Mucosa of rectum (tissue), 2 donors: ENCODE results near the gene GLRA1.

Source experiments
- H3K27ac ChIP-seq, 2 donors: one replicate each; pipeline ENCODE4 v1.7.0; 2013; ENCODE audit warnings: inconsistent platforms in 2 of 2, low read depth in 2 of 2, low read length in 2 of 2
- H3K27me3 ChIP-seq, 2 donors: one replicate each; pipeline ENCODE4 v1.7.0; 2013; ENCODE audit warnings: low read length in 2 of 2; ENCODE audit not compliant: control insufficient read depth in 2 of 2, insufficient read depth in 2 of 2
- H3K36me3 ChIP-seq, 2 donors: one replicate each; pipeline ENCODE4 v1.7.0; 2013; ENCODE audit warnings: low read length in 2 of 2; ENCODE audit not compliant: control insufficient read depth in 2 of 2, insufficient read depth in 2 of 2
- H3K4me1 ChIP-seq, 2 donors: one replicate each; pipeline ENCODE4 v1.7.0; 2013; ENCODE audit warnings: low read length in 2 of 2, mild to moderate bottlenecking in 1 of 2; ENCODE audit not compliant: control insufficient read depth in 2 of 2, insufficient read depth in 2 of 2
- H3K4me3 ChIP-seq, 2 donors: one replicate each; pipeline ENCODE4 v1.7.0; 2013; ENCODE audit warnings: low read length in 2 of 2
- H3K9ac ChIP-seq, 2 donors: one replicate each; pipeline ENCODE4 v1.7.0; 2013; ENCODE audit warnings: low read length in 2 of 2, low read depth in 1 of 2, mild to moderate bottlenecking in 1 of 2
- H3K9me3 ChIP-seq, 2 donors: one replicate each; pipeline ENCODE4 v1.7.0; 2013; ENCODE audit warnings: low read length in 2 of 2; ENCODE audit not compliant: control insufficient read depth in 2 of 2
- donor health status: healthy.
- donor health status: Normal muscosa, but diverticular disease.

GLRA1 gene

DNA sequence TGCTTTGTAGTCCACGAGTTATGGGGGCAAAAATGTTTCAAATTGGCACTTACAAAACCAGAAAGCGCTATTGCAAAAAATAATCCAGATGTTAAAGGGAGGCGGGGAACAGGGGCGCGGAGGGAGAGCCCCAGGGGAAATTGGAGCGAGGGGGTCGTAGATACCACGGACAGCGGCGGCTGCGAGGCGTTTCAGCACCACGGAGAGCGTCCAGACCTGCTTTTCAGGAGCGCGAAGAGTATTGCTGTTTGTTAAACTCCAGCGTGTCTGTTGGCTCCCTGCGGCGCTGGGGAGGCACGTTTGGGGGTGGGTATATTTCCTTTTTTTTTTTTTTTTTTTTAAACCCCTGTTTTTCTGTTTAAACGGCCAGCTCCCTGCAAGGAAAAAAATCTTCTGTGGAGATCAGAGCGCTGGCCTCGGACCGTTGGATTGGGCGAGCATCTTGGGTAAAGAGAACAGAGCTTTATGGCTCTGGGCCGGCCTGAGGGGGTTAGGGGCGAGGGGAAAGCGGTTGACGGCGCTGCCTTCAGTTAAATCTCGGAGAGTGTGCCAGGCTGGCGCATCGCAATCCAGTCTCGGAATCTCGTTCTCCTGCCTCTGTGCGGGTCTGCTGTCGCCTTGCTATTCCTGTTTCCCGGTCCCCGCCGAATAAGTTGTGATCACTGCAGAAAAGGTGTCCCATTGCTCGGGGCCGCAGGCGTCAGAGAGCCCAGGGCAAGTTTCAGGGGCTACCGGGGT is at the start of gene GLRA1:
GLRA1 (minus strand) TSS at position 288 of the 738 bp plus-strand sequence. CDS start 302 bp downstream, outside the sequence.
- Histone ChIP-seq H3K36me3 (no peaks in the 10 kb centered on the region), H3K4me1 (no peaks in the 10 kb centered on the region), H3K27me3 (no peaks in the 10 kb centered on the region), H3K27ac (no peak within 1 kb of the TSS), H3K9me3 (no peaks in the 10 kb centered on the region), H3K4me3 (no peak within 1 kb of the TSS), H3K9ac (no peak within 1 kb of the TSS)

DNA sequence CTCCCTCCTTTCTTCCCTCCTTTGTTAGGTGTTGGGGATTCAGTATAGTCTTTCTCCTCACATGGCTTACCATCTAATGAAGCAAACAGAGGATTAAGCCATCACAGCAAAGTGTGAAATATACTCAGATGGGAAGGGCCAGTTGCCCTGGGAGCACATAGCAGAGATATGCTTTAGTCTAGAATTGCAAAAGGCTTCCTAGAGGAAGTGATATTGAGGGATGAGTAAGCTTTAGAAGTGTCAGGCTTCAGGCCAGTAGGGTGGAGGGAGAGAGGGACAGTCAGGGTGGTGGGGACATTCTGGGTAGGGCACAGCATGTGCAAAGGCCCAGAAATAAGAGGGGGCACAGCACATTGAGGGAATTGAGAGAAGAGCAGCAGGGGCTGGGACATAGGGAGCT is 46.2 kb upstream of the GLRA1 start:
- H3K9ac ChIP-seq, result no peak overlapping the region
- H3K4me3 ChIP-seq, result no peak overlapping the region
- H3K27ac ChIP-seq, result no peak overlapping the region
- H3K9me3 ChIP-seq, result no peaks in the 10 kb centered on the region
- H3K36me3 ChIP-seq, result no peaks in the 10 kb centered on the region
- H3K27me3 ChIP-seq, result no peaks in the 10 kb centered on the region
- H3K4me1 ChIP-seq, result no peaks in the 10 kb centered on the region

GRCh38 chr5:151967865-151968264 is 43.2 kb upstream of the GLRA1 start:
- Histone ChIP-seq H3K27ac (no peak overlapping the region), H3K9ac (no peak overlapping the region), H3K4me3 (no peak overlapping the region), H3K9me3 (no peaks in the 10 kb centered on the region), H3K4me1 (no peaks in the 10 kb centered on the region), H3K27me3 (no peaks in the 10 kb centered on the region), H3K36me3 (no peaks in the 10 kb centered on the region)

DNA sequence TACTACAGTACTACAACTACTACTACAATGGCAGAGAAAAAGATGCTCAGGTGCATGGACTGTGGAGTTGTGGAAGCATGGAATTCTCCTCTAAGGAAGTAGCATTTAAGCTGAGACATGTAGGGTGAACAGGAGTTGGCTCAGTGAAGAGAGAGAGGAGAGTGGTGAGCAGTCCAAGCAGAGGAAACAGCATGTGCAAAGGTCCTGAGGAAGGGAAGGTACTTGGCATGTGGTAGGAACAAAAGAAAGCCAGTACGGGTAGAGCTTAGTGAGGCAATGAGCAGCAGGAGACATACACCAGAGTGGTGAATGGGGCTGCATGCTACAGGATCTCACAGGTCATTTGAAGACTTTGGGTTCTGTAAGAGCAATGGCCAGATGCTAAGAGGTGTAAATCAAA is 41.4 kb upstream of the GLRA1 start:
- Histone ChIP-seq H3K9ac (no peak overlapping the region), H3K4me1 (no peaks in the 10 kb centered on the region), H3K36me3 (no peaks in the 10 kb centered on the region), H3K27me3 (no peaks in the 10 kb centered on the region), H3K9me3 (no peaks in the 10 kb centered on the region), H3K27ac (no peak overlapping the region), H3K4me3 (no peak overlapping the region)

- Histone ChIP-seq H3K9me3 (no peaks in the 10 kb centered on the region), H3K27ac (no peak overlapping the region), H3K4me1 (no peaks in the 10 kb centered on the region), H3K9ac (no peak overlapping the region), H3K36me3 (no peaks in the 10 kb centered on the region), H3K27me3 (no peaks in the 10 kb centered on the region), H3K4me3 (no peak overlapping the region)
Observed at GRCh38 chr5:151964471-151964870, 39.8 kb upstream of the GLRA1 start.

GRCh38 chr5:151961557-151961956 is 36.9 kb upstream of the GLRA1 start:
- Histone ChIP-seq H3K9me3 (no peaks in the 10 kb centered on the region), H3K9ac (no peak overlapping the region), H3K4me1 (no peaks in the 10 kb centered on the region), H3K27ac (no peak overlapping the region), H3K36me3 (no peaks in the 10 kb centered on the region), H3K27me3 (no peaks in the 10 kb centered on the region), H3K4me3 (no peak overlapping the region)

DNA sequence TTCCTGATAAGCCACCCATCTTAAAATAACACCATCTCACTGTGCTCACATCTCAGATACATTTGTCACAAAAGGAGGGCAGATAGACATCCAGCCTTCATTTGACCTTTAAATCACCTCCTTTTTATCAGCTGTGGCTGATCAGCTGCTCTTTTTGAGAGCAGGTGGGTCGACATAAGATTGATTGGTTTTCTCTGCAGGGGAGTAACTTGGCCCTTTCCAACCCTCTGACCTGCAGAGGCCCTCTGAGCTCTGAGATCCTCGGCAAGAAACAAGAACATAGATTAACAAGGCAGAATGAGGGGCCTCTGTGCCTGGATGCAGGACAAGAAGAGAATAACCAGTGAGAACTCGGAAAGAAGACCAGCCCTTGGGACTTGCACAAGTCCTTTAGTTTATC is 33.5 kb upstream of the GLRA1 start:
- Histone ChIP-seq H3K4me3 (no peak overlapping the region), H3K27ac (no peak overlapping the region), H3K9me3 (no peaks in the 10 kb centered on the region), H3K27me3 (no peaks in the 10 kb centered on the region), H3K4me1 (no peaks in the 10 kb centered on the region), H3K9ac (no peak overlapping the region), H3K36me3 (no peaks in the 10 kb centered on the region)

DNA sequence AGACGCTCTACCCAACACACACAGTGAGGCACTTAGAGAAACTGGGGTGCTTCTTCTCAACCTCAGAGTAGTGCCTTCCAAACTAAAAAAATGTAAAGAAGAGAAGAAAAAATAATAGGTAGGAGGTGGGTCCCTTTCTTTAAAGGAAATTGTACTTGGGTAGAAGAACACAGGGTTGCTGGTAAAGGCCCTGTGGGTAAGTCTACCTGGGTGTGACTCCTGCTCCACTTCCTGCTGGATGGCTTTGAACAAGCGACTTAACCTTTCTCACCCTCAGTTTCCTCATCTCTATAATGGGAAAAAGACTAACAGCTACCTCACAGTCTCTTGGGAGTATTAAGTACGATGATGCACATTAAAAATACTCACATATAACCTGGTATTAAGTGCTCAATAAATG is 32.1 kb upstream of the GLRA1 start:
- Histone ChIP-seq H3K4me1 (no peaks in the 10 kb centered on the region), H3K36me3 (no peaks in the 10 kb centered on the region), H3K27ac (no peak overlapping the region), H3K27me3 (no peaks in the 10 kb centered on the region), H3K9me3 (no peaks in the 10 kb centered on the region), H3K9ac (no peak overlapping the region), H3K4me3 (no peak overlapping the region)

DNA sequence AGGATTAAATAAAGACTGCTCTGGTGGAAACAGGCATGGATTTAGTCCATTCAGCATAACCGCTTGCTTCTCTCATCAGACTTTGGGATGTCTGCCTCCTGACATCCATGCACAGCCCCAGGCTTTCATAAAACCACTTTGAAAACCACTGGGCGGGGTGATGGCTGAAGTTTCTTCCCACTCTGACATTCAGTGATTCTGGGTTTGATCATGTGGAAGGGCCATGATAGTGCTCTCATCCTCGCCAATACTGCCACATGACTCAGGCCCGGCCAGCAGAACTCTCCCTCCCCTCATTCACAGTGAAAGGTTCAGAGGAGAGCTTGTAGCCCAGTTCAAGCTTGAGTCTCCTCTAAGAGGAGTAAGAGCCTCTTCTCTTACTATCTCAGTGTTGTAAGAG is 29.6 kb upstream of the GLRA1 start:
- Histone ChIP-seq H3K27me3 (no peaks in the 10 kb centered on the region), H3K27ac (no peak overlapping the region), H3K9ac (no peak overlapping the region), H3K36me3 (no peaks in the 10 kb centered on the region), H3K4me3 (no peak overlapping the region), H3K9me3 (no peaks in the 10 kb centered on the region), H3K4me1 (no peaks in the 10 kb centered on the region)

- no peaks in the 10 kb centered on the region for H3K9me3 ChIP-seq
- no peak overlapping the region for H3K27ac ChIP-seq
- H3K27me3 ChIP-seq, result no peaks in the 10 kb centered on the region
- H3K36me3 ChIP-seq, result no peaks in the 10 kb centered on the region
- H3K4me1 ChIP-seq, result no peaks in the 10 kb centered on the region
- no peak overlapping the region for H3K9ac ChIP-seq
- no peak overlapping the region for H3K4me3 ChIP-seq
Observed at GRCh38 chr5:151953833-151954232, 29.2 kb upstream of the GLRA1 start.
